Natural killer cell (primary cell): Measurements from ENCODE around the gene STUB1. TPM values are rescaled to one million over a fixed set of nuclear protein-coding genes. Genes with fewer than 3 reads are reported as not detected.

Experiments
- ATAC-seq, 3 donors: fragments of 150-1000 bp in 2 of 3; fragments of 200-7000 bp in 1 of 3; cut with Tn5 transposase; 1 replicate in 1 of 3; 2 replicates in 2 of 3; pipeline ENCODE4 v1.10.0; 2021; ENCODE audit warnings: mild to moderate bottlenecking in 2 of 3, moderate library complexity in 2 of 3
- DNase-seq, 2 donors: peaks; one replicate each; pipeline versions ENCODE4 v3.0.0 to v3.0.0-alpha.2; 2013 to 2021; ENCODE audit warnings: mixed read lengths in 1 of 2
- H3K27ac ChIP-seq: one replicate; pipeline ENCODE4 v1.5.1; 2013; ENCODE audit warnings: mild to moderate bottlenecking, low read length
- H3K27me3 ChIP-seq: one replicate; pipeline ENCODE4 v1.6.1; 2013; ENCODE audit warnings: low read length; ENCODE audit not compliant: control insufficient read depth, insufficient read depth
- H3K36me3 ChIP-seq: one replicate; pipeline ENCODE4 v1.6.1; 2013; ENCODE audit warnings: low read length; ENCODE audit not compliant: control insufficient read depth, insufficient read depth
- H3K4me1 ChIP-seq: one replicate; pipeline ENCODE4 v1.6.1; 2013; ENCODE audit warnings: low read length; ENCODE audit not compliant: control insufficient read depth, insufficient read depth
- H3K4me3 ChIP-seq: one replicate; pipeline ENCODE4 v1.5.1; 2013; ENCODE audit warnings: low read length
- H3K9me3 ChIP-seq: one replicate; pipeline ENCODE4 v1.6.1; 2013; ENCODE audit warnings: low read length; ENCODE audit not compliant: control insufficient read depth, insufficient read depth
- H3K27ac Mint-ChIP-seq, 2 donors: one replicate each; pipeline ENCODE4 v1.8.0; 2022; ENCODE audit warnings: mild to moderate bottlenecking in 2 of 2, mixed read lengths in 2 of 2, moderate library complexity in 1 of 2
- H3K27me3 Mint-ChIP-seq, 2 donors: one replicate each; pipeline ENCODE4 v1.8.0; 2022; ENCODE audit warnings: low read depth in 2 of 2, mixed read lengths in 2 of 2
- H3K36me3 Mint-ChIP-seq: one replicate; pipeline ENCODE4 v1.8.0; 2022; ENCODE audit warnings: mixed read lengths
- H3K4me1 Mint-ChIP-seq, 2 donors: one replicate each; pipeline ENCODE4 v1.8.0; 2022; ENCODE audit warnings: mixed read lengths in 2 of 2
- H3K4me3 Mint-ChIP-seq: one replicate; pipeline ENCODE4 v1.8.0; 2022; ENCODE audit warnings: mild to moderate bottlenecking, moderate library complexity, mixed read lengths
- H3K9me3 Mint-ChIP-seq, 2 donors: one replicate each; pipeline ENCODE4 v1.8.0; 2022; ENCODE audit warnings: mixed read lengths in 2 of 2
- CTCF ChIP-seq: fragments of 200-600 bp; IDR thresholded peaks from one replicate; pipeline ENCODE4 v1.8.0; 2022; ENCODE audit warnings: antibody characterized with exemption
- WGBS: methylation state at CpG from one replicate; pipeline ENCODE4 v1.1.7; 2013; ENCODE audit warnings: missing lambda C conversion rate; ENCODE audit not compliant: insufficient coverage; 5-methylcytosine and 5-hydroxymethylcytosine counted together
- intact Hi-C: fragments of 100-400 bp; cut with micrococcal nuclease; formaldehyde crosslinking; loops from one replicate; pipeline ENCODE4 v1.14.2; 2022
- total RNA-seq, 4 donors: library from RNA; stranded (reverse); fragments of 120-200 nt in 1 of 4; gene quantifications; one replicate each; pipeline versions ENCODE4 v1.2.3 to v1.2.4, GENCODE V29; 2013 to 2022

The STUB1 gene
- total RNA-seq, 3 donors from 2014 or later (not counting 1 experiment from before 2014, with no cell fraction given), result 89.5 to 95.4 (median 93.5) TPM

GRCh38 chr16:676913-677312, 3.3 kb upstream of the STUB1 start:
- Mint-ChIP-seq H3K4me3 (no peak overlapping the region), H3K36me3 (no peaks in the 10 kb centered on the region), H3K4me1 (peaks cover 0 to 23% of the 10 kb centered on the region in 2 donors), H3K27me3 (no peaks in the 10 kb centered on the region), H3K27ac (no peak overlapping the region), H3K9me3 (no peaks in the 10 kb centered on the region)
- peaks cover 22% of the 10 kb centered on the region for H3K36me3 ChIP-seq
- peaks cover 3% of the 10 kb centered on the region for H3K27me3 ChIP-seq
- WGBS, result 79% methylated on average over 23 of the region's 23 CpGs
- TF ChIP-seq CTCF, result no peak
- DNase-seq, result peak in 1 of 2 donors; percentile 56
- no peaks in the 10 kb centered on the region for H3K9me3 ChIP-seq
- H3K4me1 ChIP-seq, result peaks cover 42% of the 10 kb centered on the region
- H3K4me3 ChIP-seq, result no peak overlapping the region
- H3K27ac ChIP-seq, result no peak overlapping the region
- ATAC-seq, result no peak
- intact Hi-C loops, result no loop called here

DNA sequence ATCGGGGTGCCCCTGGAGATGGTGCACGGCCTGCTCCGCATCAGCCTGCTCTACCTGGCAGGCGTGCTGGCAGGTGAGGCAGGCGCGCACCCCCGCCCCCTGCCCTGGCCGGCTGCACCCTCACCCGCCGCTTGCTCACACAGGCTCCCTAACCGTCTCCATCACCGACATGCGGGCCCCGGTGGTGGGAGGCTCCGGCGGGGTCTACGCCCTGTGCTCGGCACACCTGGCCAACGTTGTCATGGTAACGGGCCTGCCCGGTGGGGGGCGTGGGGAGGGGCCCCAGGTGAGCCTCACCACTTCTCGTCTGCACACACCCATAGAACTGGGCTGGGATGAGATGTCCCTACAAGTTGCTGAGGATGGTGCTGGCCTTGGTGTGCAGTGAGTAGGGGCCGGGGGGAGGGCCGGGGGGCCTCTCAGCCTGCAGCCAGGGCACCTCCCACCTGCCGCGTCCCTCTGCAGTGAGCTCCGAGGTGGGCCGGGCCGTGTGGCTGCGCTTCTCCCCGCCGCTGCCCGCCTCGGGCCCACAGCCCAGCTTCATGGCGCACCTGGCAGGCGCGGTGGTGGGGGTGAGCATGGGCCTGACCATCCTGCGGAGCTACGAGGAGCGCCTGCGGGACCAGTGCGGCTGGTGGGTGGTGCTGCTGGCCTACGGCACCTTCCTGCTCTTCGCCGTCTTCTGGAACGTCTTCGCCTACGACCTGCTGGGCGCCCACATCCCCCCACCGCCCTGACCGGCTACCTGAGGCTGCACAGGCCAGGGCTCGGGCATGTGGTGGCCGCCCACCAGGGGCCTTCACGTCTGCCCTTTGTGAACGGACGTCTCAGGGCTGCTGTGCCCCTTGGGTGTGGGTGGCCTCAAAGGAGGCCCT, 2.7 kb upstream of the STUB1 start:
- intact Hi-C loops, result no loop called here
- WGBS, result 78% methylated on average over 57 of the region's 57 CpGs

GRCh38 chr16:678209-678857, 1.9 kb upstream of the STUB1 start:
- Mint-ChIP-seq H3K4me1 (peaks cover 0 to 29% of the 10 kb centered on the region in 2 donors), H3K4me3 (peak overlapping the region; percentile 74), H3K27ac (no peak overlapping the region), H3K36me3 (no peaks in the 10 kb centered on the region), H3K27me3 (no peaks in the 10 kb centered on the region), H3K9me3 (no peaks in the 10 kb centered on the region)
- no peak for TF ChIP-seq CTCF
- DNase-seq, result no peak
- Histone ChIP-seq H3K4me1 (peaks cover 52% of the 10 kb centered on the region), H3K36me3 (peaks cover 20% of the 10 kb centered on the region), H3K4me3 (no peak overlapping the region), H3K27ac (no peak overlapping the region), H3K9me3 (no peaks in the 10 kb centered on the region), H3K27me3 (peaks cover 3% of the 10 kb centered on the region)
- intact Hi-C loops, result no loop called here
- no peak for ATAC-seq
- WGBS, result 74% methylated on average over 20 of the region's 21 CpGs

More for the DNA sequence above, 2.7 kb upstream of the STUB1 start:
- DNase-seq (no peak), ATAC-seq (no peak)
- Histone ChIP-seq H3K36me3 (peaks cover 25% of the 10 kb centered on the region), H3K4me3 (no peak overlapping the region), H3K27me3 (peaks cover 3% of the 10 kb centered on the region), H3K9me3 (no peaks in the 10 kb centered on the region), H3K4me1 (peaks cover 44% of the 10 kb centered on the region), H3K27ac (no peak overlapping the region)
- no peak overlapping the region for H3K27ac Mint-ChIP-seq
- no peaks in the 10 kb centered on the region for H3K36me3 Mint-ChIP-seq
- no peak for TF ChIP-seq CTCF
- H3K9me3 Mint-ChIP-seq, result no peaks in the 10 kb centered on the region
- H3K4me3 Mint-ChIP-seq, result no peak overlapping the region
- peaks cover 0 to 26% of the 10 kb centered on the region in 2 donors for H3K4me1 Mint-ChIP-seq
- no peaks in the 10 kb centered on the region for H3K27me3 Mint-ChIP-seq
